HepG2 (cell line): ENCODE measurements around the gene RBM44. TPM values are rescaled to one million over a fixed set of nuclear protein-coding genes. Genes with fewer than 3 reads are reported as not detected.

Source experiments
- ATAC-seq: fragments of 200-7000 bp; cut with Tn5 transposase; 3 replicates; pipeline ENCODE4 v1.9.1; 2020; ENCODE audit warnings: mild to moderate bottlenecking, moderate library complexity
- BruUV-seq: library from RNA; stranded (reverse); fragments of 400-500 nt; replicated peaks from 2 replicates; lab custom pipeline; 2021; lab: Mats Ljungman, UMichigan
- CTCF ChIA-PET: fragments of 300-600 bp; formaldehyde crosslinking; extraction: SDS; loops from one replicate; lab custom pipeline; 2021; ENCODE audit warnings: low total read pairs, inconsistent platforms, low intra/inter-chr PET ratio; lab: Yijun Ruan, JAX
- POLR2A ChIA-PET: fragments of 350-600 bp; sonication (Branson Sonifier 250); formaldehyde crosslinking; loops from one replicate; lab custom pipeline; 2020; ENCODE audit warnings: antibody characterized with exemption, inconsistent platforms; lab: Yijun Ruan, JAX
- DNase-seq: peaks from one replicate; pipeline ENCODE4 v3.0.0-alpha.2; 2015; ENCODE audit warnings: low spot score
- FAIRE-seq: peaks from 3 replicates; lab custom pipeline; 2011; peaks lifted over from hg19 to GRCh38; lab: Jason Lieb, UNC
- H2AFZ ChIP-seq: one replicate; pipeline ENCODE4 v1.6.1; 2011; ENCODE audit warnings: low read length, inconsistent platforms
- H3K27ac ChIP-seq: fragments of 300-600 bp; 3 replicates; pipeline ENCODE4 v1.8.0; 2011; ENCODE audit warnings: mixed run types, mild to moderate bottlenecking, mixed read lengths, low read length, inconsistent platforms; ENCODE audit not compliant: insufficient read depth; ENCODE audit errors: extremely low read length
- H3K27me3 ChIP-seq, 2 experiments: fragments of 200-600 bp in 1 of 2; 2 replicates in 1 of 2; 3 replicates in 1 of 2; pipeline versions ENCODE4 v1.6.0 to v1.8.0; 2011; ENCODE audit warnings: low read length in 2 of 2, mild to moderate bottlenecking in 2 of 2, moderate library complexity in 2 of 2, inconsistent platforms in 1 of 2; ENCODE audit not compliant: insufficient read depth in 2 of 2, control insufficient read depth in 1 of 2
- H3K36me3 ChIP-seq, 2 experiments: fragments of 200-600 bp in 1 of 2; replicated peaks in 1 of 2; 2 replicates in 1 of 2; 3 replicates in 1 of 2; pipeline versions ENCODE4 v1.5.1 to v1.8.0; 2011; ENCODE audit warnings: low read length in 2 of 2, inconsistent platforms in 1 of 2; ENCODE audit not compliant: insufficient read depth in 2 of 2, control insufficient read depth in 1 of 2
- H3K4me1 ChIP-seq: 2 replicates; pipeline ENCODE4 v1.5.1; 2012; ENCODE audit warnings: low read length, inconsistent platforms; ENCODE audit not compliant: insufficient read depth
- H3K4me2 ChIP-seq: 2 replicates; pipeline ENCODE4 v1.6.0; 2011; ENCODE audit warnings: low read depth, low read length, inconsistent platforms
- H3K4me3 ChIP-seq, 3 experiments: fragments of 200-600 bp in 1 of 3; sonication (generic), shearing (Covaris generic) in 1 of 3; replicated peaks in 1 of 3; 2 replicates each; pipeline ENCODE4 v1.5.1; 2011 to 2016; ENCODE audit warnings: low read length in 3 of 3, inconsistent platforms in 2 of 3, low read depth in 2 of 3, mild to moderate bottlenecking in 2 of 3, control low read depth in 1 of 3, mixed read lengths in 1 of 3; ENCODE audit not compliant: insufficient read depth in 1 of 3
- H3K79me2 ChIP-seq: one replicate; pipeline ENCODE4 v1.6.1; 2011; ENCODE audit warnings: low read length, inconsistent platforms; ENCODE audit not compliant: insufficient read depth
- H3K9ac ChIP-seq: 2 replicates; pipeline ENCODE4 v1.6.0; 2011; ENCODE audit warnings: mild to moderate bottlenecking, low read depth, low read length, inconsistent platforms; ENCODE audit not compliant: insufficient read depth
- H3K9me3 ChIP-seq: 2 replicates; pipeline ENCODE4 v1.5.1; 2012; ENCODE audit warnings: mild to moderate bottlenecking, low read length
- H4K20me1 ChIP-seq: 2 replicates; pipeline ENCODE4 v1.6.0; 2011; ENCODE audit warnings: inconsistent platforms, mild to moderate bottlenecking, low read length, moderate library complexity; ENCODE audit not compliant: insufficient read depth
- ARID4A ChIP-seq: sonication (generic); formaldehyde crosslinking; IDR thresholded peaks from 2 replicates; pipeline ENCODE4 v1.5.0; 2020; ENCODE audit warnings: mild to moderate bottlenecking, missing genetic modification reagents, borderline replicate concordance
- JUNB ChIP-seq: sonication (generic); formaldehyde crosslinking; IDR thresholded peaks from 2 replicates; pipeline ENCODE4 v1.8.0; 2022; ENCODE audit warnings: missing genetic modification reagents, mild to moderate bottlenecking, borderline replicate concordance
- POLR2G ChIP-seq: fragments of 200-400 bp; formaldehyde crosslinking; IDR thresholded peaks from 2 replicates; pipeline ENCODE4 v1.6.1; 2018; ENCODE audit warnings: mild to moderate bottlenecking, low read depth, low read length, moderate library complexity
- RAD51 ChIP-seq: fragments of 450-650 bp; IDR thresholded peaks from 2 replicates; pipeline ENCODE4 v1.6.1; 2016; ENCODE audit warnings: borderline replicate concordance
- THYN1 ChIP-seq: sonication (generic); formaldehyde crosslinking; IDR thresholded peaks from 2 replicates; pipeline ENCODE4 v1.8.1; 2023; ENCODE audit warnings: low read depth, mild to moderate bottlenecking, moderate library complexity, missing genetic modification reagents, borderline replicate concordance
- ZNF180 ChIP-seq: sonication (generic); formaldehyde crosslinking; IDR thresholded peaks from 2 replicates; pipeline ENCODE4 v1.4.0; 2020; ENCODE audit warnings: low read depth, missing genetic modification reagents, borderline replicate concordance
- ZNF274 ChIP-seq: sonication (generic); formaldehyde crosslinking; IDR thresholded peaks from 2 replicates; pipeline ENCODE4 v1.5.1; 2020; ENCODE audit warnings: mild to moderate bottlenecking, missing genetic modification reagents
- ZNF329 ChIP-seq: sonication (generic); formaldehyde crosslinking; IDR thresholded peaks from 2 replicates; pipeline ENCODE4 v1.9.0; 2021; ENCODE audit warnings: low read depth, mild to moderate bottlenecking, missing genetic modification reagents
- ZNF432 ChIP-seq: sonication (generic); formaldehyde crosslinking; IDR thresholded peaks from 2 replicates; pipeline ENCODE4 v1.5.0; 2020; ENCODE audit warnings: missing genetic modification reagents, mild to moderate bottlenecking, borderline replicate concordance
- WGBS: methylation state at CpG from one replicate; pipeline ENCODE4 v1.1.6; 2017; ENCODE audit warnings: low lambda C conversion rate; 5-methylcytosine and 5-hydroxymethylcytosine counted together
- in situ Hi-C: cut with HindIII; loops from 2 replicates; pipeline ENCODE4 v1.10.0; 2017; ENCODE audit warnings: low pct_unique_long_range_greater_than_20kb; ENCODE audit not compliant: extremely low pct_ligation_motif_present
- intact Hi-C: fragments of 100-400 bp; cut with micrococcal nuclease; formaldehyde crosslinking; loops from one replicate; pipeline ENCODE4 v1.10.0; 2022; ENCODE audit not compliant: unreplicated experiment
- polyA plus RNA-seq, 8 experiments: library from polyadenylated mRNA; depleted of rRNA in 3 of 8; stranded (reverse) in 7 of 8; unstranded in 1 of 8; fragments of >200 nt; fragmentation: Illumina TruSeq in 4 of 8; extraction: Trizol in 4 of 8; gene quantifications; 2 replicates each; pipeline versions ENCODE4 v1.2.1 to v1.2.3, GENCODE V29; 2011 to 2016; ENCODE audit warnings: low read depth in 4 of 8, missing spikeins in 1 of 8, mixed read lengths in 1 of 8; ENCODE audit not compliant: insufficient read depth in 1 of 8
- total RNA-seq, 5 experiments: library from RNA; depleted of rRNA; stranded (reverse); fragments of >200 nt; fragmentation: Illumina TruSeq; extraction: Trizol; gene quantifications; 2 replicates each; pipeline ENCODE4 v1.2.3, GENCODE V29; 2016; ENCODE audit warnings: low read depth in 1 of 5
- TF ChIP-seq, protein P1 (sequence below): sonication (generic); formaldehyde crosslinking; IDR thresholded peaks from 2 replicates; pipeline ENCODE4 v1.4.0; 2020; ENCODE audit warnings: missing genetic modification reagents, borderline replicate concordance
- TF ChIP-seq, protein P2 (sequence below): sonication (generic); formaldehyde crosslinking; conservative IDR thresholded peaks from 2 replicates; pipeline ENCODE4 v1.4.0; 2020; ENCODE audit warnings: missing genetic modification reagents
- TF ChIP-seq, protein P3 (sequence below): sonication (generic); formaldehyde crosslinking; IDR thresholded peaks from 2 replicates; pipeline ENCODE4 v1.9.0; 2021; ENCODE audit warnings: missing genetic modification reagents, borderline replicate concordance

Gene RBM44
- total and polyA plus RNA-seq, 2 of the 13 experiments (the other 11 are each of a cell fraction or from before 2014, with no cell fraction given): 0.13 to 0.50 TPM

DNA sequence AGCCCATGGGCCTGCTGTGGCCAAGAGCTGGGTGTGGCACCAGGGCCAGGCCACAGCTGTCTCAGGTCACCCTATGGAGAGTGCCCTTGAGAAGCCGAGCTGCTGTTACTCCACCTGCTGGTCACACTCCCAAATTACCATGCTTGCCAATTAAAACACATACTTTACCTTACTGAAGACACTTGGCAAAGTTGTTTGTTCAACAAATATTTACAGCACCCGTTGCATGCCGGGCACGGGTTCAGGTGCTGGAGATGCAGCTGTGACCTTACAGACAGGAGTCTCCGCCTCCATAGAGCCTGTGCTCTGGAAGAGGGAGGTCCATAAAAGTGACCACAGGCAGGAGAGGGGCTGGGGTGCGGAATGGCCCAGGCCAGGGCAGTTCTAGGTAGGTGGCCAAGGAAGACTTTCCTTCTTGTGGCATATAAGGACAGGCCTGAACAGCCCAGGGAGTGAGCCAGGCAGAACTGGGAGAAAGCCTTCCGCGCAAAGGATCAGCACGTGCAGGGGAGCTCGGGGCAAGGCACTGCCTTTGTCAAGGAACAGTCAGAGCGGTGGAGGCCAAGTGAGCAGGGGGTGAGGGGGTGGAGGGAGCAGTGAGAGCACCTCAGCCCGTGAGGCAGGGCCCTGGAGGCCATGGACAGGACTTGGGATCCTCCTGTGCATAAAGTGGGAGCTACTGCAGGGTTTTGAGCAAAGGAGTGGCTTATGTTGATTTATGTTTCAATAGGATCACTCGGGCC is 23.6 kb upstream of the RBM44 start:
- Histone ChIP-seq H3K4me2 (no peak overlapping the region), H3K9me3 (no peaks in the 10 kb centered on the region), H3K4me3 (no peak overlapping the region), H3K27ac (no peak overlapping the region), H3K36me3 (peaks cover 8 to 28% of the 10 kb centered on the region in 2 experiments; a peak in 4 of 5 replicates), H2AFZ (no peak overlapping the region), H4K20me1 (no peaks in the 10 kb centered on the region), H3K4me1 (peaks cover 8% of the 10 kb centered on the region), H3K9ac (no peak overlapping the region), H3K27me3 (no peaks in the 10 kb centered on the region), H3K79me2 (no peaks in the 10 kb centered on the region)
- POLR2A ChIA-PET: interaction anchor here (1.6 kb wide), 1 partner anchor 262 kb away, joined by 4 read pairs; no protein-coding TSS in a partner anchor
- intact Hi-C loops (loop anchor here (1.0 kb wide), 2 partner anchors 171 to 262 kb away; no protein-coding TSS in a partner anchor), in situ Hi-C loops (no loop called here)
- BruUV-seq: no TSS peak
- peak; percentile 79 for DNase-seq
- peak; percentile 97 for ATAC-seq
- FAIRE-seq: peak; percentile 94
- CTCF ChIA-PET: interaction anchor here (0.8 to 2.2 kb wide), 3 partner anchors 102 to 263 kb away, joined by 3 to 7 read pairs (median 3); no protein-coding TSS in a partner anchor
- 64% methylated on average over 13 of the region's 13 CpGs for WGBS
- TF ChIP-seq, protein P1, sequence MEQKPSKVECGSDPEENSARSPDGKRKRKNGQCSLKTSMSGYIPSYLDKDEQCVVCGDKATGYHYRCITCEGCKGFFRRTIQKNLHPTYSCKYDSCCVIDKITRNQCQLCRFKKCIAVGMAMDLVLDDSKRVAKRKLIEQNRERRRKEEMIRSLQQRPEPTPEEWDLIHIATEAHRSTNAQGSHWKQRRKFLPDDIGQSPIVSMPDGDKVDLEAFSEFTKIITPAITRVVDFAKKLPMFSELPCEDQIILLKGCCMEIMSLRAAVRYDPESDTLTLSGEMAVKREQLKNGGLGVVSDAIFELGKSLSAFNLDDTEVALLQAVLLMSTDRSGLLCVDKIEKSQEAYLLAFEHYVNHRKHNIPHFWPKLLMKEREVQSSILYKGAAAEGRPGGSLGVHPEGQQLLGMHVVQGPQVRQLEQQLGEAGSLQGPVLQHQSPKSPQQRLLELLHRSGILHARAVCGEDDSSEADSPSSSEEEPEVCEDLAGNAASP: peak; percentile 44; the same call in 1 of the 2 replicates
- TF ChIP-seq, protein P2, sequence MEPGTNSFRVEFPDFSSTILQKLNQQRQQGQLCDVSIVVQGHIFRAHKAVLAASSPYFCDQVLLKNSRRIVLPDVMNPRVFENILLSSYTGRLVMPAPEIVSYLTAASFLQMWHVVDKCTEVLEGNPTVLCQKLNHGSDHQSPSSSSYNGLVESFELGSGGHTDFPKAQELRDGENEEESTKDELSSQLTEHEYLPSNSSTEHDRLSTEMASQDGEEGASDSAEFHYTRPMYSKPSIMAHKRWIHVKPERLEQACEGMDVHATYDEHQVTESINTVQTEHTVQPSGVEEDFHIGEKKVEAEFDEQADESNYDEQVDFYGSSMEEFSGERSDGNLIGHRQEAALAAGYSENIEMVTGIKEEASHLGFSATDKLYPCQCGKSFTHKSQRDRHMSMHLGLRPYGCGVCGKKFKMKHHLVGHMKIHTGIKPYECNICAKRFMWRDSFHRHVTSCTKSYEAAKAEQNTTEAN: no peak
- TF ChIP-seq, protein P3, sequence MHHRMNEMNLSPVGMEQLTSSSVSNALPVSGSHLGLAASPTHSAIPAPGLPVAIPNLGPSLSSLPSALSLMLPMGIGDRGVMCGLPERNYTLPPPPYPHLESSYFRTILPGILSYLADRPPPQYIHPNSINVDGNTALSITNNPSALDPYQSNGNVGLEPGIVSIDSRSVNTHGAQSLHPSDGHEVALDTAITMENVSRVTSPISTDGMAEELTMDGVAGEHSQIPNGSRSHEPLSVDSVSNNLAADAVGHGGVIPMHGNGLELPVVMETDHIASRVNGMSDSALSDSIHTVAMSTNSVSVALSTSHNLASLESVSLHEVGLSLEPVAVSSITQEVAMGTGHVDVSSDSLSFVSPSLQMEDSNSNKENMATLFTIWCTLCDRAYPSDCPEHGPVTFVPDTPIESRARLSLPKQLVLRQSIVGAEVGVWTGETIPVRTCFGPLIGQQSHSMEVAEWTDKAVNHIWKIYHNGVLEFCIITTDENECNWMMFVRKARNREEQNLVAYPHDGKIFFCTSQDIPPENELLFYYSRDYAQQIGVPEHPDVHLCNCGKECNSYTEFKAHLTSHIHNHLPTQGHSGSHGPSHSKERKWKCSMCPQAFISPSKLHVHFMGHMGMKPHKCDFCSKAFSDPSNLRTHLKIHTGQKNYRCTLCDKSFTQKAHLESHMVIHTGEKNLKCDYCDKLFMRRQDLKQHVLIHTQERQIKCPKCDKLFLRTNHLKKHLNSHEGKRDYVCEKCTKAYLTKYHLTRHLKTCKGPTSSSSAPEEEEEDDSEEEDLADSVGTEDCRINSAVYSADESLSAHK (CRISPR knock-in tag): no peak
- TF ChIP-seq ZNF274 (CRISPR knock-in tag) (no peak), ZNF180 (no peak), THYN1 (CRISPR knock-in tag) (no peak), ARID4A (CRISPR knock-in tag) (peak; percentile 2; the same call in 1 of the 2 replicates), ZNF432 (no peak), RAD51 (no peak), ZNF329 (CRISPR knock-in tag) (no peak), POLR2G (no peak), JUNB (CRISPR knock-in tag) (no peak)
